PC-3 (cell line): Measurements from ENCODE around the gene DUSP28.

Experiments used
- EZH2phosphoT487 ChIP-seq: fragments of 300-600 bp; sonication (generic); IDR thresholded peaks from 2 replicates; pipeline ENCODE4 v1.6.1; 2018; ENCODE audit warnings: mild to moderate bottlenecking, antibody characterized with exemption, low read length, borderline replicate concordance
- TF ChIP-seq, protein P1 (sequence below): fragments of 300-600 bp; sonication (generic); conservative IDR thresholded peaks from 2 replicates; pipeline ENCODE4 v1.5.1; 2017; ENCODE audit warnings: antibody characterized with exemption, low read depth, mild to moderate bottlenecking, low read length

DNA sequence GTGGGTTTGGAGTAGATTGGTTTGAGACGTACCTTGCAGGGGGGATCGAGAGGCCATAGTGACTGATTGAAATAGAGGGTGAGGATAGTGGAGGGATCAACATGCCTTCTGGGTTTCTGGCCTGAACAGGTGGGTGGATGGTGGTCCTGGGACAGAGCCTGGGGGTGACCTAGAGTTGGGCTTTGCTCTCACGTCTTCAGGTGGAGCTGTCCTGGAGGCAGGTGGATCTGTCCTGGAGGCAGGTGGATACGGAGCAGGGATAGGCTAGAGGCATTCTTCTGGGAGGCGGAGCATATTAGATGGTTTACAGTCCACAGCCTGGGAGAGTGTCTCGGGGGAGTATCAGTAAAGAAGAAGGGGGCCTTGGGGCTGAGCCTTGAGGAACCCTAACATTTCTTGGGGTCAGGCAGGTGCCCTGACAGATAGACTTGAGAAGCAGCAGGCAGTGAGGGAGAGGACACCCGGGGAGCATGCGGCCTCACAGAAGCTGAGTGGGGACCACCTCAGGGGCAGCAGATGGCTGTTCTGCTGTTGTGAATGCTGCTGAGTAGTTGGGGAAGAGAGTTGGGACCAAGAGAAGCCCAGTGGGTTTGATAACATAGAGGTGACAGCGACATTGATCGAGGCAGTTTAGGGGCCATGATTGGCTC is 28.0 kb downstream of the DUSP28 start:
- TF ChIP-seq EZH2phosphoT487: no peak
- TF ChIP-seq, protein P1, sequence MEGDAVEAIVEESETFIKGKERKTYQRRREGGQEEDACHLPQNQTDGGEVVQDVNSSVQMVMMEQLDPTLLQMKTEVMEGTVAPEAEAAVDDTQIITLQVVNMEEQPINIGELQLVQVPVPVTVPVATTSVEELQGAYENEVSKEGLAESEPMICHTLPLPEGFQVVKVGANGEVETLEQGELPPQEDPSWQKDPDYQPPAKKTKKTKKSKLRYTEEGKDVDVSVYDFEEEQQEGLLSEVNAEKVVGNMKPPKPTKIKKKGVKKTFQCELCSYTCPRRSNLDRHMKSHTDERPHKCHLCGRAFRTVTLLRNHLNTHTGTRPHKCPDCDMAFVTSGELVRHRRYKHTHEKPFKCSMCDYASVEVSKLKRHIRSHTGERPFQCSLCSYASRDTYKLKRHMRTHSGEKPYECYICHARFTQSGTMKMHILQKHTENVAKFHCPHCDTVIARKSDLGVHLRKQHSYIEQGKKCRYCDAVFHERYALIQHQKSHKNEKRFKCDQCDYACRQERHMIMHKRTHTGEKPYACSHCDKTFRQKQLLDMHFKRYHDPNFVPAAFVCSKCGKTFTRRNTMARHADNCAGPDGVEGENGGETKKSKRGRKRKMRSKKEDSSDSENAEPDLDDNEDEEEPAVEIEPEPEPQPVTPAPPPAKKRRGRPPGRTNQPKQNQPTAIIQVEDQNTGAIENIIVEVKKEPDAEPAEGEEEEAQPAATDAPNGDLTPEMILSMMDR: no peak
